GM19043 (cell line): ENCODE results near the gene ARFGEF2.
"Not testable (repeated sequence)": the region's sequence is repeated elsewhere in the genome, so short reads cannot be mapped to it uniquely, and the experiment has no call there.

Source experiments
- ATAC-seq: cut with Tn5 transposase; IDR thresholded peaks from one replicate; pipeline ENCODE4 v1.9.1; 2021; ENCODE audit warnings: low read depth; ENCODE audit not compliant: unreplicated experiment

The ARFGEF2 gene

GRCh38 chr20:48926821-48927220 lies 5.3 kb downstream of the ARFGEF2 start:
- ATAC-seq: no peak

DNA sequence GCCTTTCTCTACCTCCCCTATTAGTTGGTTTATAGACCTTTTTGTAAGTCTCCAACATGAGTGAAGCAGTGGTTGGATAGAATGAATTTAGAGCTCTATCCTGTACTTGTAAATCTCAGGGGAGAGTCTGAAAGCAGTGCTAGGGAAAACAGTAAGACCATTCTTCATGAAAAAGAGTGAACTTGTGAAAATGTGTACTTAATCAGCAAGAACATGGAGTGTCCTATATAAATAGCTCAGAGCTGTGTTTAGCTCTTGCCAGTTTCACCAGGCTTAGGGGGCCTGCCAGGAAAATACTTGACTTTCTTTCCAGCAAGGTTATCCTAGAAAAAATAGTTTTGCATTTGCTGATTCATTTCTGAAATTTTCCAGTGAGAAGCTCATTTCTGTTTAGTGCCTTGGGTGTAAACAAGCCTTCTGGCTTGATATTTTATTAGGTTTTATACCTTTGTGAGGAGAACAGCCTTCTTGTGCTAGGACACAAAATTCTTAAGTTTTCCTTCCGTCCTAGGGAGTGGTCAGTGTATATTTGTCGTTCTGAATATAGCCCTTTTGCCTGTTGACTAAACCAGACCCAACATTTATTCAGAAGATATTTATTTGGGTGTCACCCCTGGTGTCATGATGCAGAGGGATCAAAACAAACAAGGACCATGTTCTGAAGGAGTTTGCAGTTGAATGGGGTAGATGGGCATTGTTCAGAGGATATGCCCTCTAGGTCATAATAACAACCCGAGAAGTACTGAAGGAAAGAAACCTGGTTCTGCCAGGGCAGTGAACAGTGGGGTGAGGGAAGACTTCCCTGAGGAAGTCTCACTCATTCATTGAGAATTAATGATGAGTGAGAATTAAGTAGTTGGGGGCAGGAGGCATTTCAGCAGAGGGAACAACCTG lies 7.6 kb downstream of the ARFGEF2 start:
- ATAC-seq: no peak

GRCh38 chr20:48930035-48930434 lies 8.5 kb downstream of the ARFGEF2 start:
- ATAC-seq: no peak

DNA sequence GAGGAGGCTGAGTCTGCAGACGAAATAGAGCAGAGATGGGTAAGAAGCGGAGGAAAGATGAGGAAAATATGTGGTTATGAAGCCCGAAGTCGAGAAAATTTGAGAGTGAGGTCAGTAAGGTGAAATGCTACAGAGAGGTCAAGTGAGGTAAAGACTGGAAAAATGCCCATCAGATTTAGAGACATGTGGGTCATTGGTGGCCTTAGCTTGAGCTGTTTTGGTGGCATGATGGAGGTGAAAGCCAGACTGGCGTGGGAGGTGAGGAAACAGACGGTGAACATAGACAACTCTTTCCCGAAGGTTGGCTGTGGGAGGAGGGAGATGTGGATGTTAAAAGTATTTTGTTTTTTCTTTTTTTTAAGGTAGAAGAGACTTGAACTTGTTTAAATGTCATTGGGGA lies 9.4 kb downstream of the ARFGEF2 start:
- no peak for ATAC-seq

GRCh38 chr20:48931527-48932374 lies 10.2 kb downstream of the ARFGEF2 start:
- ATAC-seq: no peak

- no peak for ATAC-seq
Observed at GRCh38 chr20:48932375-48932941, 10.9 kb downstream of the ARFGEF2 start.

- no peak for ATAC-seq
Observed at GRCh38 chr20:48933017-48933766, 11.7 kb downstream of the ARFGEF2 start.

GRCh38 chr20:48934273-48934877 lies 12.9 kb downstream of the ARFGEF2 start:
- ATAC-seq: not testable (repeated sequence)

DNA sequence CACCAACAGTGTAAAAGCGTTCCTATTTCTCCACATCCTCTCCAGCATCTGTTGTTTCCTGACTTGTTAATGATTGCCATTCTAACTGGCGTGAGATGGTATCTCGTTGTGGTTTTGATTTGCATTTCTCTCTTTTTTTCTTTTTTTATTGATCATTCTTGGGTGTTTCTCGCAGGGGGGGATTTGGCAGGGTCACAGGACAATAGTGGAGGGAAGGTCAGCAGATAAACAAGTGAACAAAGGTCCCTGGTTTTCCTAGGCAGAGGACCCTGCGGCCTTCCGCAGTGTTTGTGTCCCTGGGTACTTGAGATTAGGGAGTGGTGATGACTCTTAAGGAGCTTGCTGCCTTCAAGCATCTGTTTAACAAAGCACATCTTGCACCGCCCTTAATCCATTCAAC lies 13.5 kb downstream of the ARFGEF2 start:
- ATAC-seq: not testable (repeated sequence)

DNA sequence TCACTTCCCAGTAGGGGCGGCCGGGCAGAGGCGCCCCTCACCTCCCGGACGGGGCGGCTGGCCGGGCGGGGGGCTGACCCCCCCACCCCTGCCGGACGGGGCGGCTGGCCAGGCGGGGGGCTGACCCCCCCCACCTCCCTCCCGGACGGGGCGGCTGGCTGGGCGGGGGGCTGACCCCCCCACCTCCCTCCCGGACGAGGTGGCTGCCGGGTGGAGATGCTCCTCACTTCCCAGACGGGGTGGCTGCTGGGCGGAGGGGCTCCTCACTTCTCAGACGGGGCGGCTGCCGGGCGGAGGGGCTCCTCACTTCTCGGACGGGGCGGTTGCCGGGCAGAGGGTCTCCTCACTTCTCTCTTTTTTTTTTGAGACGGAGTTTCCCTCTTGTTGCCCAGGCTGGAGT lies 14.7 kb downstream of the ARFGEF2 start:
- not testable (repeated sequence) for ATAC-seq

DNA sequence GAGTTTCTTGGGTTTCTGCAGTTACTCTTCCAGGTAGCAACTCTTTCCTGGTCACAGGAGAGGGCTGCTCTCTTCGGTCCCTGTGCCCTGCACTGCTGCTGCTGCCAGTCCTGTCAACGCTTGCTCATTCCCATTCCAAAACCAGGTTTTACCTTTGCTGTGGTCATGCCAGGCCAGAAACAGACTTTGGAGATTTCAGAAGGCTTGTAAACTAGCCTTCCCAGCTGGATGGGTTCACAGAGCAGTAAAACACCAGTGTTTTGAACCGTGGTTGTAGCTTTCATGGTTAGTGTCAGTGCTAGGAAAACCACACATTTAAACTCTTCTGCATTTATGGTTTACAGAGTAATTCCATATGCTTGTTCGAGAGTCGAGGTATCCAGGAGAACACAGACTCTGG lies 16.2 kb downstream of the ARFGEF2 start:
- no peak for ATAC-seq

DNA sequence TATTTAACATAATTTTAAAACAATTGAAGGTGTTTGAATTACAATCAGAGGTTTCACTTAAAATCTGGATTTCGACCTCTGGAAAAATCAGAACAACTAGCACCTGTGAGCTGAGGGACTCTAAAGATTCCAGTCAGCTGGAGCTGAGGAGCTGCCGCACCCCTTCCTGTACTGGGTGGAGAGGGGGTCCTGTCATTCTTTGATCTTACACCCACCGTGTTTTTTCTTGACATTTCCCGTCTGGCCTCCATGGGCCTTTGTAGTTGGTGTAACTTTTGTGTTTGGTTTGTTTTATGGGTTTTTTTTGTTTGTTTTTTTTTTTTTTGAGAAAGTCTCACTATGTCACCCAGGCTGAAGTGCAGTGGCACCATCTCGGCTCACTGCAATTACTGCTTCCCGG lies 17.2 kb downstream of the ARFGEF2 start:
- no peak for ATAC-seq

DNA sequence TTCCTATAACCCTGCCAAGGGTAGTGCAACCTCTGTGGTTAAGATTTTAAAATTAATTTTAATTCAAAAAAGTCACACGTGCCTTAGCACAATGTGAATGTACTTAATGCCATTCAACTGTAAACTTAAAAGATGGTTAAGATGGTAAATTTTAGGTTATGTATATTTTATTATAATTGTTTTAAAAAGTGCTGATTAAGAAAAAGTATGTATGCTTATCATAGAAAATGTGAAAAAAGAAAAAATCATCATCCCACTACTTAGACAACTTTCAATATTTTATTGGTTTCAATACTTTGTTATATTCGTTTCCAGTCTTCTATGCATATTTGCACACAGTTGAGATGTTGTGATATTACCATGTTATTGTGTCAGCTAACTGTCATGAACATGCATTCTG lies 18.7 kb downstream of the ARFGEF2 start:
- no peak for ATAC-seq

- no peak for ATAC-seq
Observed at GRCh38 chr20:48941467-48941866, 20.0 kb downstream of the ARFGEF2 start.

- no peak for ATAC-seq
Observed at GRCh38 chr20:48942730-48943129, 21.2 kb downstream of the ARFGEF2 start.

- no peak for ATAC-seq
Observed at GRCh38 chr20:48944663-48945297, 23.3 kb downstream of the ARFGEF2 start.

- no peak for ATAC-seq
Observed at GRCh38 chr20:48945840-48946514, 24.5 kb downstream of the ARFGEF2 start.

- ATAC-seq: no peak
Observed at GRCh38 chr20:48948612-48949011, 27.1 kb downstream of the ARFGEF2 start.
